ENCODE results near the gene CHKB.

CHKB gene

GRCh38 chr22:50575426-50575941 lies 7.2 kb downstream of the CHKB start:
- H3K9ac ChIP-seq: no peak overlapping the region
- peaks cover 4% of the 10 kb centered on the region for H3K4me1 ChIP-seq
- H2AFZ ChIP-seq: no peak overlapping the region
- H3K9me3 ChIP-seq (ENCODE audit: control insufficient read depth, low read length): no peaks in the 10 kb centered on the region
- no peak overlapping the region for H3K4me2 ChIP-seq (ENCODE audit: low read length)
- no peak overlapping the region for H3K27ac ChIP-seq
- H3K79me2 ChIP-seq: no peaks in the 10 kb centered on the region
- no peak for TF ChIP-seq CTCF (IDR thresholded peaks at IDR 0.05)
- H3K36me3 ChIP-seq (ENCODE audit: control insufficient read depth, insufficient read depth, low read length): no peaks in the 10 kb centered on the region
- no peaks in the 10 kb centered on the region for H3K27me3 ChIP-seq (ENCODE audit: control insufficient read depth, insufficient read depth, low read length)
- H3K4me3 ChIP-seq (ENCODE audit: low read depth, low read length): no peak overlapping the region

GRCh38 chr22:50574383-50574755 lies 8.3 kb downstream of the CHKB start:
- Histone ChIP-seq H3K9me3 (ENCODE audit: control insufficient read depth, low read length) (no peaks in the 10 kb centered on the region), H2AFZ (no peak overlapping the region), H3K4me2 (ENCODE audit: low read length) (no peak overlapping the region), H3K27me3 (ENCODE audit: control insufficient read depth, insufficient read depth, low read length) (no peaks in the 10 kb centered on the region), H3K4me1 (peaks cover 10% of the 10 kb centered on the region), H3K27ac (no peak overlapping the region), H3K9ac (no peak overlapping the region), H3K79me2 (no peaks in the 10 kb centered on the region), H3K4me3 (ENCODE audit: low read depth, low read length) (no peak overlapping the region), H3K36me3 (ENCODE audit: control insufficient read depth, insufficient read depth, low read length) (no peaks in the 10 kb centered on the region)
- TF ChIP-seq CTCF (IDR thresholded peaks at IDR 0.05): no peak

- Histone ChIP-seq H2AFZ (no peak overlapping the region), H3K9me3 (ENCODE audit: control insufficient read depth, low read length) (no peaks in the 10 kb centered on the region), H3K79me2 (no peaks in the 10 kb centered on the region), H3K27ac (no peak overlapping the region), H3K9ac (no peak overlapping the region), H3K36me3 (ENCODE audit: control insufficient read depth, insufficient read depth, low read length) (no peaks in the 10 kb centered on the region), H3K4me2 (ENCODE audit: low read length) (no peak overlapping the region), H3K4me3 (ENCODE audit: low read depth, low read length) (no peak overlapping the region), H3K4me1 (peaks cover 12% of the 10 kb centered on the region), H3K27me3 (ENCODE audit: control insufficient read depth, insufficient read depth, low read length) (no peaks in the 10 kb centered on the region)
- TF ChIP-seq CTCF (IDR thresholded peaks at IDR 0.05): no peak
These were observed 8.9 kb downstream of the CHKB start for GRCh38 chr22:50573491-50574382.

GRCh38 chr22:50572965-50573364 lies 9.7 kb downstream of the CHKB start:
- Histone ChIP-seq H3K4me1 (peaks cover 12% of the 10 kb centered on the region), H3K36me3 (ENCODE audit: control insufficient read depth, insufficient read depth, low read length) (no peaks in the 10 kb centered on the region), H3K9me3 (ENCODE audit: control insufficient read depth, low read length) (no peaks in the 10 kb centered on the region), H3K9ac (no peak overlapping the region), H2AFZ (no peak overlapping the region), H3K4me2 (ENCODE audit: low read length) (no peak overlapping the region), H3K27me3 (ENCODE audit: control insufficient read depth, insufficient read depth, low read length) (no peaks in the 10 kb centered on the region), H3K27ac (no peak overlapping the region), H3K4me3 (ENCODE audit: low read depth, low read length) (no peak overlapping the region), H3K79me2 (no peaks in the 10 kb centered on the region)
- TF ChIP-seq CTCF (IDR thresholded peaks at IDR 0.05): no peak
